Esophagus muscularis mucosa (tissue), 3 donors: Measurements from ENCODE around the gene KRT86.

Experiments
- CTCF ChIP-seq, 3 experiments: fragments of 200-600 bp in 2 of 3; fragments of 450-650 bp in 1 of 3; sonication (generic) in 2 of 3; IDR thresholded peaks; one replicate each; pipeline ENCODE4 v1.5.1; 2017 to 2019; ENCODE audit warnings: antibody characterized with exemption in 3 of 3, mild to moderate bottlenecking in 2 of 3, moderate library complexity in 1 of 3
- POLR2A ChIP-seq: fragments of 450-650 bp; IDR thresholded peaks from one replicate; pipeline ENCODE4 v1.6.1; 2017; ENCODE audit warnings: antibody characterized with exemption, moderate library complexity, mild to moderate bottlenecking, low read depth
- POLR2AphosphoS5 ChIP-seq, 2 donors: sonication (generic); formaldehyde crosslinking; IDR thresholded peaks; one replicate each; pipeline ENCODE4 v1.6.1; 2017; ENCODE audit warnings: antibody characterized with exemption in 2 of 2

- TF ChIP-seq CTCF (IDR thresholded peaks at IDR 0.05) (no peak), POLR2AphosphoS5 (IDR thresholded peaks at IDR 0.05) (no peak), POLR2A (no peak)
Measured at GRCh38 chr12:52346593-52346992, 72.1 kb downstream of the KRT86 start.
